Liver (tissue), 9 donors: ENCODE measurements around the gene RTF2. TPM values are rescaled to one million over a fixed set of nuclear protein-coding genes. Genes with fewer than 3 reads are reported as not detected.

ENCODE experiments used
- DNase-seq: peaks from one replicate; pipeline ENCODE4 v3.0.0-alpha.2; 2017; ENCODE audit warnings: low spot score
- H3K27ac ChIP-seq, 2 donors: one replicate each; pipeline ENCODE4 v1.7.0; 2013; ENCODE audit warnings: inconsistent platforms in 2 of 2, low read length in 2 of 2, control low read depth in 1 of 2, low read depth in 1 of 2, mild to moderate bottlenecking in 1 of 2
- H3K27me3 ChIP-seq, 4 donors: one replicate each; pipeline versions ENCODE4 v1.6.1 to v1.7.0; 2013; ENCODE audit warnings: low read length in 3 of 4, inconsistent platforms in 1 of 4, mild to moderate bottlenecking in 1 of 4, moderate library complexity in 1 of 4; ENCODE audit not compliant: control insufficient read depth in 4 of 4, insufficient read depth in 4 of 4
- H3K36me3 ChIP-seq, 4 donors: one replicate each; pipeline versions ENCODE4 v1.6.1 to v1.7.0; 2013; ENCODE audit warnings: low read length in 3 of 4, mild to moderate bottlenecking in 3 of 4, low read depth in 1 of 4, moderate library complexity in 1 of 4; ENCODE audit not compliant: control insufficient read depth in 4 of 4, insufficient read depth in 3 of 4
- H3K4me1 ChIP-seq, 4 donors: one replicate each; pipeline versions ENCODE4 v1.6.1 to v1.7.0; 2013; ENCODE audit warnings: low read length in 3 of 4, mild to moderate bottlenecking in 3 of 4, moderate library complexity in 1 of 4; ENCODE audit not compliant: control insufficient read depth in 4 of 4, insufficient read depth in 4 of 4
- H3K4me3 ChIP-seq, 3 donors: one replicate each; pipeline versions ENCODE4 v1.6.1 to v1.7.0; 2013; ENCODE audit warnings: low read length in 3 of 3, control low read depth in 1 of 3, low read depth in 1 of 3, mild to moderate bottlenecking in 1 of 3
- H3K9ac ChIP-seq, 2 donors: one replicate each; pipeline ENCODE4 v1.7.0; 2013; ENCODE audit warnings: low read length in 2 of 2, mild to moderate bottlenecking in 2 of 2, moderate library complexity in 2 of 2, control low read depth in 1 of 2, low read depth in 1 of 2
- H3K9me3 ChIP-seq, 4 donors: one replicate each; pipeline versions ENCODE4 v1.6.1 to v1.7.0; 2013; ENCODE audit warnings: low read length in 3 of 4; ENCODE audit not compliant: control insufficient read depth in 4 of 4
- ATF3 ChIP-seq: IDR thresholded peaks from 2 replicates; pipeline ENCODE4 v1.6.1; 2016; ENCODE audit warnings: antibody characterized with exemption
- FOXA1 ChIP-seq: IDR thresholded peaks from 2 replicates; pipeline ENCODE4 v1.6.1; 2016; ENCODE audit warnings: antibody characterized with exemption
- FOXA2 ChIP-seq: IDR thresholded peaks from 2 replicates; pipeline ENCODE4 v1.6.1; 2016; ENCODE audit warnings: antibody characterized with exemption
- GABPA ChIP-seq, 2 donors: IDR thresholded peaks in 1 of 2; conservative IDR thresholded peaks in 1 of 2; 2 replicates each; pipeline ENCODE4 v1.6.1; 2016; ENCODE audit warnings: antibody characterized with exemption in 2 of 2, mild to moderate bottlenecking in 1 of 2, moderate library complexity in 1 of 2
- HNF4A ChIP-seq, 2 donors: conservative IDR thresholded peaks; 2 replicates each; pipeline ENCODE4 v1.6.1; 2016; ENCODE audit warnings: antibody characterized with exemption in 2 of 2, mild to moderate bottlenecking in 2 of 2
- HNF4G ChIP-seq: IDR thresholded peaks from 2 replicates; pipeline ENCODE4 v1.6.1; 2016; ENCODE audit warnings: antibody characterized with exemption
- JUND ChIP-seq, 2 donors: IDR thresholded peaks; 2 replicates each; pipeline ENCODE4 v1.6.1; 2016; ENCODE audit warnings: antibody characterized with exemption in 2 of 2
- MAX ChIP-seq: IDR thresholded peaks from 2 replicates; pipeline ENCODE4 v1.6.1; 2016; ENCODE audit warnings: antibody characterized with exemption
- NR2F2 ChIP-seq: IDR thresholded peaks from 2 replicates; pipeline ENCODE4 v1.6.1; 2016; ENCODE audit warnings: antibody characterized with exemption
- RAD21 ChIP-seq, 2 donors: IDR thresholded peaks; 2 replicates each; pipeline ENCODE4 v1.6.1; 2016; ENCODE audit warnings: antibody characterized with exemption in 2 of 2, mild to moderate bottlenecking in 2 of 2
- REST ChIP-seq: IDR thresholded peaks from 2 replicates; pipeline ENCODE4 v1.6.1; 2016; ENCODE audit warnings: antibody characterized with exemption, mild to moderate bottlenecking
- RXRA ChIP-seq, 2 donors: IDR thresholded peaks; 2 replicates each; pipeline ENCODE4 v1.6.1; 2017 to 2018; ENCODE audit warnings: antibody characterized with exemption in 2 of 2, mild to moderate bottlenecking in 1 of 2
- TAF1 ChIP-seq: conservative IDR thresholded peaks from 2 replicates; pipeline ENCODE4 v1.6.1; 2016; ENCODE audit warnings: antibody characterized with exemption, mild to moderate bottlenecking
- YY1 ChIP-seq: IDR thresholded peaks from 2 replicates; pipeline ENCODE4 v1.6.1; 2016; ENCODE audit warnings: antibody characterized with exemption, mild to moderate bottlenecking
- ZBTB33 ChIP-seq: IDR thresholded peaks from 2 replicates; pipeline ENCODE4 v1.6.1; 2016; ENCODE audit warnings: antibody characterized with exemption
- WGBS: extraction: QIAGEN DNeasy Blood & Tissue Kit; methylation state at CpG from one replicate; pipeline ENCODE4 v1.1.7; 2013; 5-methylcytosine and 5-hydroxymethylcytosine counted together
- polyA plus RNA-seq, 2 donors: library from polyadenylated mRNA; stranded (reverse) in 1 of 2; unstranded in 1 of 2; fragments of 200-250 nt in 1 of 2; fragments of >200 nt in 1 of 2; fragmentation: Nextera tagmentation in 1 of 2; extraction: Ambion mirVana in 1 of 2; gene quantifications; one replicate each; pipeline versions ENCODE4 v1.2.1 to v1.2.3, GENCODE V29; 2013 to 2015
- total RNA-seq, 2 donors: library from RNA; depleted of rRNA; stranded (reverse); fragments of >200 nt; gene quantifications; one replicate each; pipeline ENCODE4 v1.2.3, GENCODE V29; 2014
- donor health status: healthy.
- donor health status: healthy.
- donor health status: healthy.
- donor health status: healthy.
- donor health status: healthy.

RTF2 gene
- total and polyA plus RNA-seq, 4 donors: 29.0 to 46.6 (median 35.1) TPM

GRCh38 chr20:56517211-56517610 lies 48.8 kb downstream of the RTF2 start (continued):
- TF ChIP-seq ZBTB33 (no peak), FOXA1 (no peak), NR2F2 (no peak), FOXA2 (no peak)

GRCh38 chr20:56517641-56518040 lies 49.2 kb downstream of the RTF2 start:
- H3K4me1 ChIP-seq: no peaks in the 10 kb centered on the region
- H3K4me3 ChIP-seq: no peak overlapping the region
- TF ChIP-seq MAX (no peak), JUND (IDR thresholded peaks at IDR 0.05) (no peak), REST (no peak), FOXA1 (no peak), HNF4G (no peak), NR2F2 (no peak), GABPA (IDR thresholded peaks at IDR 0.05 in 1 of 2, conservative IDR thresholded peaks at IDR 0.05 in 1 of 2) (no peak), RAD21 (IDR thresholded peaks at IDR 0.05) (no peak), RXRA (IDR thresholded peaks at IDR 0.05) (no peak), HNF4A (conservative IDR thresholded peaks at IDR 0.05) (no peak), TAF1 (no peak), ZBTB33 (no peak), ATF3 (no peak), YY1 (no peak)
- peaks cover 22 to 63% (median 45%) of the 10 kb centered on the region in 4 donors for H3K36me3 ChIP-seq
- no peaks in the 10 kb centered on the region for H3K27me3 ChIP-seq
- DNase-seq: no peak
- no peak overlapping the region for H3K9ac ChIP-seq
- H3K9me3 ChIP-seq: peaks cover 5 to 10% (median 8%) of the 10 kb centered on the region in 4 donors
- no peak overlapping the region for H3K27ac ChIP-seq
- 95% methylated on average over 8 of the region's 8 CpGs for WGBS
